ENCODE measurements around the gene ZNF341. TPM values are rescaled to one million over a fixed set of nuclear protein-coding genes. Genes with fewer than 3 reads are reported as not detected.

ZNF341 gene
- total and polyA plus RNA-seq, 9 of the 15 experiments (the other 6 are each of a cell fraction or from before 2014, with no cell fraction given), result 0.08 to 2.6 (median 1.0) TPM

DNA sequence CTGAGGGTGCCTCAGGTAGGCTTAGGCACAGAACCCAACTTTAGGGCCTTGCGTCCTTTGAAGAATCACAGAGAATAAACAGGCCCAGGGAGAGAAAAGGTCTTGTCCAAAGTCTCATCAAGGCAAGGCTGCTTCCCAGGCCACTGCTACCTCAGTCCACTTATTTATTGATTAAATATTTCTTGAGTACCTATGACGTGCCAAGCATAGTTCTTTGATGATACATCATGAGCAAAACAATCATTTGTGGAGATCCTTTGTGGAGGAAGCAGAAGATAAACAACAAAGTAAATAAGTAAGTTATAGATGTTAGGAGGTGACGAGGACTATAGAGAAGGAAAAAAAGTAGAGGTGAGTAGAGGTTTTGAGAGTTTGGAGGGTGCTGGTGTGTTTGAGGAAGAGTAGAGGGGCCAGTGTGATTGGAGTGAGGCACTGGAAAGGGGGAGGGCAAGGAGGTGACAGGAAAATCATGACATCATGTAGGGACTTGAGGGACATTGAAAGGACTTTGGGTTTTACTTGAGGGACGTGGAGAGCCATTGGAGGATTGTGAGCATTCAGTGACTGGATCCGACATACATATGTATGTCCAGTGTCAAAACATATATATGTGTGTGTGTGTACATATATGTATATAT lies 65.2 kb downstream of the ZNF341 start:
- no peak overlapping the region for H3K4me2 ChIP-seq (ENCODE audit: insufficient read depth, low read length)

More for the DNA sequence above, 65.2 kb downstream of the ZNF341 start:
- H3K27me3 ChIP-seq (ENCODE audit: control insufficient read depth in 2 of 2, insufficient read depth in 2 of 2, low read length in 2 of 2), result no peaks in the 10 kb centered on the region
- no peak overlapping the region for H3K27ac ChIP-seq (ENCODE audit: extremely low read depth, low read depth, low read length)
- intact Hi-C loops (cut with micrococcal nuclease) (loop anchor here (10.0 kb wide), 2 partner anchors 128 to 268 kb away; no protein-coding TSS in a partner anchor), in situ Hi-C loops (cut with MboI) (no loop called here)
- H3K79me2 ChIP-seq (ENCODE audit: control insufficient read depth, insufficient read depth, low read length), result no peaks in the 10 kb centered on the region
- DNase-seq (ENCODE audit: extremely low read depth in 1 of 4, low spot score in 3 of 4) (no peak), ATAC-seq (no peak), FAIRE-seq (no peak)
- H3K9me3 ChIP-seq (replicated peaks; ENCODE audit: control insufficient read depth, insufficient read depth, low read depth, low read length), result no peaks in the 10 kb centered on the region
- POLR2A ChIA-PET, result no interaction called here
- no peaks in the 10 kb centered on the region for H4K20me1 ChIP-seq (replicated peaks; ENCODE audit: control insufficient read depth, insufficient read depth, low read length)
- H3K9ac ChIP-seq (ENCODE audit: insufficient read depth in 1 of 2, low read depth in 2 of 2, low read length in 2 of 2), result no peak overlapping the region
- H3K36me3 ChIP-seq (ENCODE audit: control insufficient read depth, insufficient read depth, low read length), result no peaks in the 10 kb centered on the region
- H2AFZ ChIP-seq (ENCODE audit: low read depth, low read length), result no peak overlapping the region
- TF ChIP-seq SRSF9 (IDR thresholded peaks at IDR 0.05; ENCODE audit: borderline replicate concordance, low read depth, low read length), result no peak
- no peak for TF ChIP-seq MAFG (tag; conservative IDR thresholded peaks at IDR 0.05)
- TF ChIP-seq PYGO2 (tag; IDR thresholded peaks at IDR 0.05), result no peak
- TF ChIP-seq SP1 (CRISPR knock-in tag; IDR thresholded peaks at IDR 0.05), result no peak
- TF ChIP-seq ARID1B (IDR thresholded peaks at IDR 0.05), result no peak
- no peak for TF ChIP-seq ZNF79 (CRISPR knock-in tag; IDR thresholded peaks at IDR 0.05; ENCODE audit: low read depth)
- no peak for TF ChIP-seq TAL1 (IDR thresholded peaks at IDR 0.05)
- TF ChIP-seq, protein P1, sequence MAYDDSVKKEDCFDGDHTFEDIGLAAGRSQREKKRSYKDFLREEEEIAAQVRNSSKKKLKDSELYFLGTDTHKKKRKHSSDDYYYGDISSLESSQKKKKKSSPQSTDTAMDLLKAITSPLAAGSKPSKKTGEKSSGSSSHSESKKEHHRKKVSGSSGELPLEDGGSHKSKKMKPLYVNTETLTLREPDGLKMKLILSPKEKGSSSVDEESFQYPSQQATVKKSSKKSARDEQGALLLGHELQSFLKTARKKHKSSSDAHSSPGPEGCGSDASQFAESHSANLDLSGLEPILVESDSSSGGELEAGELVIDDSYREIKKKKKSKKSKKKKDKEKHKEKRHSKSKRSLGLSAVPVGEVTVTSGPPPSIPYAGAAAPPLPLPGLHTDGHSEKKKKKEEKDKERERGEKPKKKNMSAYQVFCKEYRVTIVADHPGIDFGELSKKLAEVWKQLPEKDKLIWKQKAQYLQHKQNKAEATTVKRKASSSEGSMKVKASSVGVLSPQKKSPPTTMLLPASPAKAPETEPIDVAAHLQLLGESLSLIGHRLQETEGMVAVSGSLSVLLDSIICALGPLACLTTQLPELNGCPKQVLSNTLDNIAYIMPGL (CRISPR knock-in tag; IDR thresholded peaks at IDR 0.05), result no peak
- no peak for TF ChIP-seq ZFPM2 (CRISPR knock-in tag; IDR thresholded peaks at IDR 0.05)
- TF ChIP-seq, protein P2, sequence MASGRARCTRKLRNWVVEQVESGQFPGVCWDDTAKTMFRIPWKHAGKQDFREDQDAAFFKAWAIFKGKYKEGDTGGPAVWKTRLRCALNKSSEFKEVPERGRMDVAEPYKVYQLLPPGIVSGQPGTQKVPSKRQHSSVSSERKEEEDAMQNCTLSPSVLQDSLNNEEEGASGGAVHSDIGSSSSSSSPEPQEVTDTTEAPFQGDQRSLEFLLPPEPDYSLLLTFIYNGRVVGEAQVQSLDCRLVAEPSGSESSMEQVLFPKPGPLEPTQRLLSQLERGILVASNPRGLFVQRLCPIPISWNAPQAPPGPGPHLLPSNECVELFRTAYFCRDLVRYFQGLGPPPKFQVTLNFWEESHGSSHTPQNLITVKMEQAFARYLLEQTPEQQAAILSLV (tag; IDR thresholded peaks at IDR 0.05), result no peak
- no peak for TF ChIP-seq HMGN3 (IDR thresholded peaks at IDR 0.05; ENCODE audit: borderline replicate concordance, extremely low read depth, insufficient read length, low read depth, low read length)
- TF ChIP-seq, protein P3, sequence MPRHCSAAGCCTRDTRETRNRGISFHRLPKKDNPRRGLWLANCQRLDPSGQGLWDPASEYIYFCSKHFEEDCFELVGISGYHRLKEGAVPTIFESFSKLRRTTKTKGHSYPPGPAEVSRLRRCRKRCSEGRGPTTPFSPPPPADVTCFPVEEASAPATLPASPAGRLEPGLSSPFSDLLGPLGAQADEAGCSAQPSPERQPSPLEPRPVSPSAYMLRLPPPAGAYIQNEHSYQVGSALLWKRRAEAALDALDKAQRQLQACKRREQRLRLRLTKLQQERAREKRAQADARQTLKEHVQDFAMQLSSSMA (CRISPR knock-in tag; IDR thresholded peaks at IDR 0.05), result no peak
- TF ChIP-seq, protein P4, sequence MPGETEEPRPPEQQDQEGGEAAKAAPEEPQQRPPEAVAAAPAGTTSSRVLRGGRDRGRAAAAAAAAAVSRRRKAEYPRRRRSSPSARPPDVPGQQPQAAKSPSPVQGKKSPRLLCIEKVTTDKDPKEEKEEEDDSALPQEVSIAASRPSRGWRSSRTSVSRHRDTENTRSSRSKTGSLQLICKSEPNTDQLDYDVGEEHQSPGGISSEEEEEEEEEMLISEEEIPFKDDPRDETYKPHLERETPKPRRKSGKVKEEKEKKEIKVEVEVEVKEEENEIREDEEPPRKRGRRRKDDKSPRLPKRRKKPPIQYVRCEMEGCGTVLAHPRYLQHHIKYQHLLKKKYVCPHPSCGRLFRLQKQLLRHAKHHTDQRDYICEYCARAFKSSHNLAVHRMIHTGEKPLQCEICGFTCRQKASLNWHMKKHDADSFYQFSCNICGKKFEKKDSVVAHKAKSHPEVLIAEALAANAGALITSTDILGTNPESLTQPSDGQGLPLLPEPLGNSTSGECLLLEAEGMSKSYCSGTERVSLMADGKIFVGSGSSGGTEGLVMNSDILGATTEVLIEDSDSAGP (CRISPR knock-in tag; IDR thresholded peaks at IDR 0.05), result no peak
- TF ChIP-seq SREBF1 (IDR thresholded peaks at IDR 0.05; ENCODE audit: borderline replicate concordance, low read depth, low read length), result no peak
- CTCF ChIA-PET (ENCODE audit: low intra/inter-chr PET ratio), result no interaction called here
- H3K4me3 ChIP-seq, result no peak overlapping the region
- no TSS peak for BruUV-seq (replicated peaks)
- WGBS (ENCODE audit: insufficient coverage, low coverage, missing lambda C conversion rate), result 60% methylated on average over 5 of the region's 5 CpGs
- H3K4me1 ChIP-seq (replicated peaks in 1 of 2; ENCODE audit: control insufficient read depth in 2 of 2, insufficient read depth in 2 of 2, low read length in 2 of 2), result peaks cover 3 to 6% of the 10 kb centered on the region in 2 experiments; a peak in 4 of 5 replicates
- no peaks in the 10 kb centered on the region for H3K9me1 ChIP-seq (ENCODE audit: control insufficient read depth, insufficient read depth, low read length)

Measured in K562 (cell line).